RWPE2 (cell line): ENCODE results near the gene KPTN.

Experiments used
- ATAC-seq: fragments of 200-7000 bp; cut with Tn5 transposase; 3 replicates; pipeline ENCODE4 v1.9.1; 2021; ENCODE audit warnings: low read depth
- DNase-seq: peaks from one replicate; pipeline ENCODE4 v3.0.0-alpha.2; 2020; ENCODE audit warnings: low spot score
- H3K27ac ChIP-seq: fragments of 450-650 bp; 2 replicates; pipeline ENCODE4 v1.5.1; 2017; ENCODE audit warnings: mild to moderate bottlenecking; ENCODE audit not compliant: poor library complexity, severe bottlenecking
- H3K27me3 ChIP-seq: fragments of 250-450 bp; sonication (Bioruptor Pico); 2 replicates; pipeline ENCODE4 v1.5.1; 2021; ENCODE audit warnings: mild to moderate bottlenecking, moderate library complexity; ENCODE audit not compliant: insufficient read depth, poor library complexity, severe bottlenecking
- H3K36me3 ChIP-seq: fragments of 250-450 bp; sonication (Bioruptor Pico); 2 replicates; pipeline ENCODE4 v1.5.1; 2020; ENCODE audit warnings: low read depth, mild to moderate bottlenecking, moderate library complexity
- H3K4me1 ChIP-seq: fragments of 250-450 bp; sonication (Bioruptor Pico); 2 replicates; pipeline ENCODE4 v1.5.1; 2021; ENCODE audit warnings: mild to moderate bottlenecking, moderate library complexity; ENCODE audit not compliant: insufficient read depth, poor library complexity, severe bottlenecking
- H3K4me3 ChIP-seq: fragments of 250-450 bp; sonication (Bioruptor Pico); 2 replicates; pipeline ENCODE4 v1.5.1; 2021; ENCODE audit warnings: mild to moderate bottlenecking, moderate library complexity; ENCODE audit not compliant: severe bottlenecking
- H3K9me3 ChIP-seq: fragments of 250-450 bp; sonication (Bioruptor Pico); 2 replicates; pipeline ENCODE4 v1.5.1; 2021; ENCODE audit warnings: mild to moderate bottlenecking, moderate library complexity; ENCODE audit not compliant: severe bottlenecking
- TF ChIP-seq, protein P1 (sequence below): fragments of 450-650 bp; IDR thresholded peaks from one replicate; pipeline ENCODE4 v1.5.1; 2017; ENCODE audit warnings: mild to moderate bottlenecking, moderate library complexity; ENCODE audit not compliant: poor library complexity, severe bottlenecking

Gene KPTN

DNA sequence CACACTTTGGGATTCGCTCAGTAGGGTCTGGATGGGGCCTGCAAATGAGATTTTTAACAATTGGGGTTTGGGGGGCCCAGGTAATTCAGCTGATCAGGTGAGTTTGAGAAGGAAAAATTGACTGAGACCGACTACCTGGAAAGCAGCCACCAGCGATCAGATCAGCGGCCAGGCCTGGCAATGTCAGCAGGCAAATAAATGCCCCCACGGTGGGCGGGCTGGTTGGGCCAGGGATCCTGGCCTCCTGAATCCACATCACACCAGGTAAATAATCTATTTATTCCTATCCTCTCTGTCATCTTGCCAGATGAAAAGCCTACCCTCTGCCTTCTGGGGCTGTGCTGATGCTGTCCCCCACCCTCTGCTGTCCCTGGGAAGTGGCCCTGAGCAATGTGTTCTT is 21.5 kb upstream of the KPTN start:
- TF ChIP-seq, protein P1, sequence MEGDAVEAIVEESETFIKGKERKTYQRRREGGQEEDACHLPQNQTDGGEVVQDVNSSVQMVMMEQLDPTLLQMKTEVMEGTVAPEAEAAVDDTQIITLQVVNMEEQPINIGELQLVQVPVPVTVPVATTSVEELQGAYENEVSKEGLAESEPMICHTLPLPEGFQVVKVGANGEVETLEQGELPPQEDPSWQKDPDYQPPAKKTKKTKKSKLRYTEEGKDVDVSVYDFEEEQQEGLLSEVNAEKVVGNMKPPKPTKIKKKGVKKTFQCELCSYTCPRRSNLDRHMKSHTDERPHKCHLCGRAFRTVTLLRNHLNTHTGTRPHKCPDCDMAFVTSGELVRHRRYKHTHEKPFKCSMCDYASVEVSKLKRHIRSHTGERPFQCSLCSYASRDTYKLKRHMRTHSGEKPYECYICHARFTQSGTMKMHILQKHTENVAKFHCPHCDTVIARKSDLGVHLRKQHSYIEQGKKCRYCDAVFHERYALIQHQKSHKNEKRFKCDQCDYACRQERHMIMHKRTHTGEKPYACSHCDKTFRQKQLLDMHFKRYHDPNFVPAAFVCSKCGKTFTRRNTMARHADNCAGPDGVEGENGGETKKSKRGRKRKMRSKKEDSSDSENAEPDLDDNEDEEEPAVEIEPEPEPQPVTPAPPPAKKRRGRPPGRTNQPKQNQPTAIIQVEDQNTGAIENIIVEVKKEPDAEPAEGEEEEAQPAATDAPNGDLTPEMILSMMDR = no peak
- no peak for ATAC-seq
- DNase-seq = no peak
- Histone ChIP-seq H3K4me3 (no peak overlapping the region), H3K27me3 (no peaks in the 10 kb centered on the region), H3K9me3 (no peaks in the 10 kb centered on the region), H3K36me3 (peaks cover 31% of the 10 kb centered on the region), H3K4me1 (peaks cover 13% of the 10 kb centered on the region), H3K27ac (no peak overlapping the region)

DNA sequence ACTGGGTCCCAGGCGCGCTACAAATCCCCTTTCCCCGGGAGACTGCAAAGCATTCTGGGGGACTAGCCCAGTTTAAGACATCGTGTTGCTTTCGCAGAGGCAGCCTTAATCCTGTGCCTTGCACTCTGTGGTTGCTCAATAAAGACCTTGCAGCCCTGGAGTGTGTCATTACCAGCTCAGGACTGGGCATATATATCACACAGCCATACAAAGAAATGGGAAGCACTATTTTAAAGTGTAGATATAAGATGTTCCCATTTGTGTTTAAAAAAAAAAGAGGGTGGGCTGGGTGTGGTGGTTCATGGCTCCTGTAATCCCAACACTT is 19.8 kb upstream of the KPTN start:
- DNase-seq (no peak), ATAC-seq (no peak)
- Histone ChIP-seq H3K4me1 (no peaks in the 10 kb centered on the region), H3K36me3 (peaks cover 29% of the 10 kb centered on the region), H3K4me3 (no peak overlapping the region), H3K27ac (no peak overlapping the region), H3K9me3 (no peaks in the 10 kb centered on the region), H3K27me3 (no peaks in the 10 kb centered on the region)
- TF ChIP-seq, protein P1 = no peak

DNA sequence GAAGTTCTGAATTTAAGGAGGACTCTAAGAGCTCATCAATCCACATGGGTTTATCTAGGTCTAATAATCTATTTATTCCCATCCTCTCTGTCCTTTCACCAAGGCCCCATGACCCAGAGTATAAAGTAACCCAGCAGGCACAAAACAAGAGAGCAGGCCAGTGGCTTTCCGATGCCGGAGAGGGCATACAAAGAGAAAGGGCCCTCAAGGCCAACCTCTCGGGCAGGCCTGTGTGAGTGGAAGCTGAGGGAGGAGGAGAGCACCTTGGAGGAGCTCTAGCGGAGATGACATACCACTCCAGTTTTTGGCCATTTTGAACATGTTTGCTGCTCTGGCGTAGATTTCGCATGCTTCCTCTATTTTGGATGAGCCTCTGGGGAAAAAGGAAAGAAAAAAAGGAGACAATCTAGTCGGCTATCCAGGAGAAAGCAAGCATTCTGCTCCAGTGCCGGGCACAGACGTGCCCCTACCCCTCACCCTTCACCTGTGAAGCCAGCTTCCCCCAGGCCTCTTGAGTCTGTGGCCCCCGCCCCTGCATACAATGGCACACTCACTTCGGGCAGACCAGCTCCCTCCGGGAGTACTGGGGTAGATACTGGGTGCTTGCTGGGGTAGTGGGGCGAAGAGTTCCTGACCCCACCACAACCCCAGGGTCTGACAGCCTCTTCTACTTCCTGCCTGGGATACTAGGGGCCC is 19.3 kb upstream of the KPTN start:
- H3K4me1 ChIP-seq = no peaks in the 10 kb centered on the region
- no peak for DNase-seq
- TF ChIP-seq, protein P1 = no peak

DNA sequence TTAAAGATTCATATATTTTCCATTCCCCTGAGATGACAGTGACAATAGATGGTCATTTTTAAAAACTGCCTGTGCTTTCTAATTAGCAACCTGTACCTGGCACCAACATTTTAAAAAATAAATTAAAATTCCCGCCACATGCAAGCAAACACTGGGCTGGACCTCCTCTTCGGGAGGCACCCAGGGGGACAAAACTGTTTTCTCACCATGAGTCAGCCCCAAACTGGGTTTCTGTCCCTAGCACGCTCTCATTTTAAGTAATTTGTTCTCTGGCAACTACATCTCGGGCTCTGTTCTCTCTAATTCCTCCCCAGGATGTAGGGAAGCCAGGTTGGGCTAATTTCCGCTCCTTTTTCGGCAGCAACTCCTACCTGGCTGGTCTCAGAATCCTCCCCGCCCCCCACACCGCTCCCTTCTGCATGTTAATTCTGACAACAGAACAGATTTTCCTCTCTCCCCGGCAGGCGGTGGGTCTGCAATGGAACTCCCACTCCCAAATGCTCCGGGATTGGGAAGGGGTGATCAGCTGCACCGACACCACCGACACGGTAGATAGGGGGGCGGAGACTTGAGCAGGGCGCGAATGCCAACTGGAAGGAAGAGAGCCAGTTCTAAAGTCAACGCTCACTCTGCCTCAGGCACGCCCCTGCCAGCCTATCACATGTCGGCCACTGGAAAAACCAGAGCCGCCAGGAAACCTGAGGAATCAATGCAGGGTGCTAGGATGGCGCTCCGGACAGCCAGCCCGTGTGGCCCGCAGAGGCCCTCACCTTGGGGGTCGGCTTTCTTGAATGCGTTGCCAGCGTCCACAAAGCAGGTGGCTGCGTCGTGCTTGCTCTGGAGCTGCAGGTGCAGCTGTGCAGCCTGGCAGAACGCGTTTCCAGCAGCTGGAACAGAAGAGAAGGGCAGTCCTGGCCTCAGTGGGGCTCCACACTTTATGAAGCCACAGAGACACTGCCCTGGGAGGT is 16.1 kb upstream of the KPTN start:
- DNase-seq (no peak), ATAC-seq (no peak)
- no peak overlapping the region for H3K27ac ChIP-seq
- TF ChIP-seq, protein P1 = no peak
- peaks cover 20% of the 10 kb centered on the region for H3K36me3 ChIP-seq
- no peak overlapping the region for H3K4me3 ChIP-seq
- H3K27me3 ChIP-seq = no peaks in the 10 kb centered on the region
- H3K9me3 ChIP-seq = no peaks in the 10 kb centered on the region
- H3K4me1 ChIP-seq = no peaks in the 10 kb centered on the region

More for the DNA sequence above, 19.3 kb upstream of the KPTN start:
- no peaks in the 10 kb centered on the region for H3K9me3 ChIP-seq
- H3K27ac ChIP-seq = no peak overlapping the region
- peaks cover 27% of the 10 kb centered on the region for H3K36me3 ChIP-seq
- no peak for ATAC-seq
- no peaks in the 10 kb centered on the region for H3K27me3 ChIP-seq
- no peak overlapping the region for H3K4me3 ChIP-seq
